GM10266 (cell line): ENCODE data around the gene PAQR4.

Experiments used
- DNase-seq: peaks from one replicate; pipeline ENCODE4 v3.0.0; 2012; ENCODE audit errors: extremely low spot score
- CTCF ChIP-seq: IDR thresholded peaks from 2 replicates; pipeline ENCODE4 v1.5.1; 2012; ENCODE audit warnings: mild to moderate bottlenecking, low read depth; ENCODE audit not compliant: control insufficient read depth, insufficient read depth; ENCODE audit errors: missing control alignments

The PAQR4 gene

GRCh38 chr16:2971985-2972784 lies 3.0 kb downstream of the PAQR4 start:
- no peak for TF ChIP-seq CTCF
- no peak for DNase-seq

GRCh38 chr16:2973093-2973492 lies 3.9 kb downstream of the PAQR4 start:
- DNase-seq: no peak
- TF ChIP-seq CTCF: no peak

- TF ChIP-seq CTCF: no peak
- DNase-seq: no peak
Measured at GRCh38 chr16:2973605-2974318, 4.6 kb downstream of the PAQR4 start.

- TF ChIP-seq CTCF: no peak
- no peak for DNase-seq
Measured at GRCh38 chr16:2974319-2975056, 5.3 kb downstream of the PAQR4 start.

GRCh38 chr16:2975161-2975795 lies 6.1 kb downstream of the PAQR4 start:
- no peak for TF ChIP-seq CTCF
- DNase-seq: no peak

- no peak for DNase-seq
Measured at GRCh38 chr16:2976201-2976600, 7.1 kb downstream of the PAQR4 start.

More at GRCh38 chr16:2976201-2976600, 7.1 kb downstream of the PAQR4 start:
- TF ChIP-seq CTCF: no peak
